ENCODE results near the gene RBM34. TPM values are rescaled to one million over a fixed set of nuclear protein-coding genes. Genes with fewer than 3 reads are reported as not detected.

The RBM34 gene
- total and polyA plus RNA-seq, 3 donors from 2014 or later = 48.0 to 62.3 (median 61.9) TPM

GRCh38 chr1:235156740-235157139, 4.3 kb downstream of the RBM34 start:
- no peak for DNase-seq
- no peak overlapping the region for H3K4me3 ChIP-seq
- H3K9me3 ChIP-seq = no peaks in the 10 kb centered on the region
- intact Hi-C loops (cut with DNase I; ENCODE audit: low total_unique reads) = no loop called here
- H3K27ac ChIP-seq = no peak overlapping the region
- H3K4me1 ChIP-seq = no peaks in the 10 kb centered on the region
- no peak for TF ChIP-seq CTCF (IDR thresholded peaks at IDR 0.05)
- no peak for TF ChIP-seq POLR2A (IDR thresholded peaks at IDR 0.05)
- H3K36me3 ChIP-seq (ENCODE audit: low read depth, missing control alignments) = no peaks in the 10 kb centered on the region
- H3K27me3 ChIP-seq = no peaks in the 10 kb centered on the region
- WGBS, 2 donors = 74 to 82% methylated on average over 4 of the region's 4 CpGs

- WGBS, 2 donors = 93 to 98% methylated on average over 3 of the region's 3 CpGs
- Histone ChIP-seq H3K36me3 (ENCODE audit: low read depth, missing control alignments) (no peaks in the 10 kb centered on the region), H3K27ac (no peak overlapping the region), H3K4me1 (no peaks in the 10 kb centered on the region), H3K27me3 (no peaks in the 10 kb centered on the region), H3K9me3 (no peaks in the 10 kb centered on the region), H3K4me3 (no peak overlapping the region)
- TF ChIP-seq CTCF (IDR thresholded peaks at IDR 0.05) (no peak), POLR2A (IDR thresholded peaks at IDR 0.05) (no peak)
- DNase-seq = no peak
- intact Hi-C loops (cut with DNase I; ENCODE audit: low total_unique reads) = no loop called here
Observed at GRCh38 chr1:235156265-235156664, 4.8 kb downstream of the RBM34 start.

GRCh38 chr1:235152235-235152634, 8.8 kb downstream of the RBM34 start:
- DNase-seq = no peak
- Histone ChIP-seq H3K4me1 (no peaks in the 10 kb centered on the region), H3K36me3 (ENCODE audit: low read depth, missing control alignments) (no peaks in the 10 kb centered on the region), H3K27ac (no peak overlapping the region), H3K27me3 (no peaks in the 10 kb centered on the region), H3K9me3 (no peaks in the 10 kb centered on the region), H3K4me3 (no peak overlapping the region)
- TF ChIP-seq CTCF (IDR thresholded peaks at IDR 0.05) = no peak
- no peak for TF ChIP-seq POLR2A (IDR thresholded peaks at IDR 0.05)
- intact Hi-C loops (cut with DNase I; ENCODE audit: low total_unique reads) = no loop called here

- WGBS, 2 donors = 94 to 96% methylated on average over 2 of the region's 2 CpGs
- Histone ChIP-seq H3K27me3 (no peaks in the 10 kb centered on the region), H3K4me1 (no peaks in the 10 kb centered on the region), H3K27ac (no peak overlapping the region), H3K36me3 (ENCODE audit: low read depth, missing control alignments) (no peaks in the 10 kb centered on the region), H3K9me3 (no peaks in the 10 kb centered on the region), H3K4me3 (no peak overlapping the region)
- TF ChIP-seq POLR2A (IDR thresholded peaks at IDR 0.05) = no peak
- no peak for TF ChIP-seq CTCF (IDR thresholded peaks at IDR 0.05)
- no peak for DNase-seq
- intact Hi-C loops (cut with DNase I; ENCODE audit: low total_unique reads) = no loop called here
Observed at GRCh38 chr1:235151033-235151432, 10.0 kb downstream of the RBM34 start.

GRCh38 chr1:235149824-235150223, 11.2 kb downstream of the RBM34 start:
- H3K4me1 ChIP-seq = no peaks in the 10 kb centered on the region
- WGBS, 2 donors = 97 to 99% methylated on average over 9 of the region's 9 CpGs
- DNase-seq = no peak
- TF ChIP-seq POLR2A (IDR thresholded peaks at IDR 0.05) (no peak), CTCF (IDR thresholded peaks at IDR 0.05) (no peak)
- no peaks in the 10 kb centered on the region for H3K36me3 ChIP-seq (ENCODE audit: low read depth, missing control alignments)
- intact Hi-C loops (cut with DNase I; ENCODE audit: low total_unique reads) = no loop called here
- no peaks in the 10 kb centered on the region for H3K9me3 ChIP-seq
- no peak overlapping the region for H3K27ac ChIP-seq
- H3K27me3 ChIP-seq = no peaks in the 10 kb centered on the region
- no peak overlapping the region for H3K4me3 ChIP-seq

Measured in testis (tissue), 3 donors.